GM08714 (cell line): ENCODE measurements around the gene ATP5PF.
"Not testable (repeated sequence)": the region's sequence is repeated elsewhere in the genome, so short reads cannot be mapped to it uniquely, and the experiment has no call there.

Experiments
- H3K4me3 ChIP-seq: fragments of 200-500 bp; sonication (Bioruptor generic); 2 replicates; pipeline ENCODE4 v1.5.1; 2014; ENCODE audit warnings: mild to moderate bottlenecking, low read length, inconsistent platforms
- ZNF274 ChIP-seq: IDR thresholded peaks from 2 replicates; pipeline ENCODE4 v1.6.1; 2012; ENCODE audit warnings: mild to moderate bottlenecking, low read depth, low read length

Gene ATP5PF

DNA sequence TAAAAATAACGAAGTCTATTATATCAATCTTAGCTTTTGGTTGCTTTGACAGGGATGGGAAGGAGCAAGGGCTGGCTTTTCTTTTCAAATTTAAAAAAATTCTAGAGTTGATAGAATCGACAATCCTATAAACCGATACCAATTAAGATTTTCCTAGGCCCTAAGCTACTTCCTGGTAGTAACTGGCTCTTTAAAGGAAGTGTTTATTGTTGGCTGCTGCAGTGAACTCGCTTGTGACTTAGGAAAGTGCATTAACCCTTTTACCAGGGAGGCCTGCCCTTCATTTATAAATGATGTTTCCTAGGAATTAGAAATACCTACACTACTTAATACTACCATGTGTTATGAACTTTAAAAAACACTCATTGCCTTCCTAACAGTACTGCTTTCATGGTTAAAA, 33.2 kb downstream of the ATP5PF start:
- no peak overlapping the region for H3K4me3 ChIP-seq
- no peak for TF ChIP-seq ZNF274

DNA sequence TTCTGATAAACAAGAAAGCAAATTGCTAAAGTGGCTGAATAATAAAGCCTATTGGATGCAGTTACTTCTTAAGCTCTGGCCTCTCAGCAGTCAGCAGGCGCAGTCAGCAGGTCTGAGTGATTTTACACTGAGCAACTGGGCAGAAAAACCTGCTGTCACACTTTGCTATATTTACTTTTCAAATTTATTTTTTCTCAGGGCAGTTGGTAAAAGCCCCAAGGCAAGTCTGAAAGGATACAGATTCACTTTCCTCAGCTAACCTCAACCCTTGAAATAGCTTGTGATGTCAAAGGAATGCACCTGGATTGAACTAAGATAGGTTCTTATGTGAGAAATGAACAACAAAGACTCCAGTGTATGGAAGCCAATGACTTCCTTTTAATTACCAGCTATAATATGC, 34.0 kb downstream of the ATP5PF start:
- no peak overlapping the region for H3K4me3 ChIP-seq
- TF ChIP-seq ZNF274: no peak

DNA sequence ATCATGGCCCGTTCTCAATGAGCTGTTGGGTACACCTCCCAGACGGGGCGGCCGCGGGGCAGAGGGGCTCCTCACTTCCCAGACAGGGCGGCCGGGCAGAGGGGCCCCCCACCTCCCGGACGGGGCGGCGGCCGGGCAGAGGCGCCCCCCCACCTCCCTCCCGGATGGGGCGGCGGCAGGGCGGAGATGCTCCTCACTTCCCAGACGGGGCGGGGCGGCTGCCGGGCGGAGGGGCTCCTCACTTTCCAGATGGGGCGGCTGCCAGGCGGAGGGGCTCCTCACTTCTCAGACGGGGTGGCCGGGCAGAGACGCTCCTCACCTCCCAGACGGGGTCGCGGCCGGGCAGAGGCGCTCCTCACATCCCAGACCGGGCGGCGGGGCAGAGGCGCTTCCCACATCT, 39.2 kb downstream of the ATP5PF start:
- not testable (repeated sequence) for H3K4me3 ChIP-seq

DNA sequence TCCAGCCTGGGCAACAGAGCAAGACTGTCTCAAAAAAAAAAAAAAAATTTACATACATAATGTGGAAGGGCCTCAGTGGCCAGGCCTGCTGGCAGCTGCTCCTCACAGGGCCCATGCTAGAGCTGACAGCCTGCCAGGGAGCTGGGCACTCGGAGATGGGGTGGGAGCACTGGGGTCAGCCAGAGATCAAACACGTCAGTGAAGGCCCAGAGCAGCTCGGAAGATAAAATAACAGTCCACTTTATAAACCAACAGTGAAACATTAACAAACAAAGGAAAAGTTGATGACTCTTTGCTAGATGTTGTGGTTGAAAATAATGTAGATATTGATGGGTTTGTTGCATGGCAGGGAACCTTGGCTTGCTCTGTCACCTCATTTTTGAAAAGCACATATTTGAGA, 42.7 kb downstream of the ATP5PF start:
- TF ChIP-seq ZNF274: no peak
- no peak overlapping the region for H3K4me3 ChIP-seq

DNA sequence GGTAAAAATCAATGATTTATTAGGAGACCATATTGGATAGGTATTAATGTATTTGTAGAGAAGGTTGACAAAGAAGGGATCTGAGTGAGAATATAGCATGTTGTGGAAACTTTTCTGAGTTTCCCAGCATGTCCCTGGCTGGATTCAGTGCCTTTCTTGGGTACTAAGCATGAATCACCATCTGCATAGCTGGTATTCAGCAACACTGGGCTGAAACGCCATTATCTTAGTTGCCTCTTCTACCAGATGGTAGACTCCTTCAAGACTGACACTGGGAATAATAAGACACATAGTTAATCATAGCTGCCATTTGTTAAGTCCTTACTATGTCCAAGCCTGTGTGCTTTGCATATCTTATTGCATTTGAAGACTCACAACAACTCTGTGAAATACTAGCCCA, 45.5 kb downstream of the ATP5PF start:
- TF ChIP-seq ZNF274: no peak
- H3K4me3 ChIP-seq: no peak overlapping the region

DNA sequence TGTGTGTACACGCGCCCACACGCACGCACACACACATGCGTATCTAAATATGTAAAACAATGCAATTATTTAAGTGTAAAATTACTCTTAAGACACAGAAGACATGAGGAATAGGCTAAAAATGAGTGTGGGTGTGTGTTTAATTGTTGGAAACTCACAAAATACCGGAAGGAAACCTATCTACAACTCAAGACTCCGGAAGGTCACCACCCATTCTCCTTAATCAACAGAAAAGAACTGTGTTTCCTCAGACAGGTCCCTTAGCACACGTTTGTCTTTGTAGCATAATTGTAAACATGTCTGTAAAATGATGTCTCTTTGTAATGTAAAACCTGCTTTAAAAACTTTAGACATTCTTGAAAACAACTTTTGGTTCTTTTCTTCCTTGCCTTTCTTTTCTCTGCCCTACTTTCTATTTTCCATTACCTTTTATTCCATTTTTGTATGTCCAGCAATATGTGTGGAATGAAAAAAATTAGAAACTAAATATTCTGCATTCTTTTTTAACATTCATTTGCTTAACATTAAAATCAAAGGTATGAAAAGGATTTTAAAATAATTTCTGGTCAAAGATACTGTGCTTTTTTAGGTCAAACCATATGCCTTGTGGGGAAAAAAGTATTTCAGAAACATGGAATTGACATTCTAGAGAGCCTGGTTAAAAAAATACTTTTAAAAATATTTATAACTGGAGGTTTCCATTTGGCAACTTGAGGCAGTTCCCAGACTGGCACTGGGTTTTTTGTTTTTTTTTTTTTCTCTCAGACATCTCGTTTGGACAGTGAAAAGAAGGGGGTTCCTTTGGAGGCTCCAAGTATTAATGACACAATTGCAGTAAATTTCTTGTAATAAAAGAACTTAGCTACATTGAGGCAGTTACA, 46.2 kb downstream of the ATP5PF start:
- no peak overlapping the region for H3K4me3 ChIP-seq
- no peak for TF ChIP-seq ZNF274

DNA sequence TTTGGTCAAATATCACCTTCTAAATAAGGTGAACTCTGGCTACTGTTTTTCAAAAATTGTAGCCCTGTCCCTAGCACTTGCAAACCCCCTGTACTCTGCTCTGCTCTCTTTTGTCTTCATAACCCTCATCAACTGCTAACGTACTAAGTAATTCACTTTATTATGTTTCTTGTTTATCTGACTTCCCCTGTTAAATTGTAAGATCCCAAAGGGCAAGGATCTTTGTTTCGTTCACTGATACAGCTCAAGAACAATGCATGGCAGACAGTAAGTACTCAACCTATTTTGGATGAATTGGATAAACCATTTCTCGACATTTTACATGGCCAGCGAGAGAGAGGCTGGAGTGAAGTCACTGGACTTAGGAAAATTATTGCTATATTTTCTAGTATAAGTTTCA, 46.9 kb downstream of the ATP5PF start:
- no peak for TF ChIP-seq ZNF274
- H3K4me3 ChIP-seq: no peak overlapping the region

DNA sequence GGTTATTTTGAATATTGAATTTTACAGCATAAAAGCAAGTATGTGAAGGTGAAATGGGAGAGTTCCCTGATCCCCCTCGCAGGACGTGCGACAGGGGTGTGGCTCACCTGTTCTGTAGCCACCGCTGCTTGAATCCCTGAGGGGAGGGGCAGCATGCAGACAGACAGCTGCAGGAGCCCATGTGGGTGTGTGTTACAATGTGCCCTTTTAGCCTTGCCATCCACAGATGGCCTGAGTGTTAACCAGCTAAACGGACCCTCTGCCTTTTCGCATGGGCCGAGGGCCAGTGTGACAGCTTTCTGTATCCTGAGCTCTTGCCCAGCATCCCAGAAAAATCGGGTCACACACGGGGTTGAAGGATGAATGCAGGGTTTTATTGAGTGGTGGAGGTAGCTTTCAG, 52.3 kb downstream of the ATP5PF start:
- no peak overlapping the region for H3K4me3 ChIP-seq
- TF ChIP-seq ZNF274: no peak

DNA sequence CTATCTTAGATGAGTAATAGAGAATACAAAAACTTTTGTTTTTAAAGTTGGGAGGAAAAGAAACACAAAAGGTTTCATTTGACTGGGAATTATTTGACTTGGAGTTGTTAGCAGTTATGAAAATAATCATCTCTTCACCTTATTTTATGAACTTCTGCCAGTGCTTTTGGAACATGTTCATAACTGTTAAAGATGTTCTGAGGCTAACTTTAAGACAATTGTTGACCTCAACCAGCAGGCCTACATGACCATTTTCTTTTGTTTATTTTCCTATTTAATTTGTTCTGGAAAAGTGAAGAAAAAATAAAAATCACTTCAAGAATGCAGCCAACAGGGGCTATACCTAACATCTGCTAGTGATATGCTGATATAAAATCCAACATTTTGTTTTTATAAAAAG, 58.3 kb downstream of the ATP5PF start:
- H3K4me3 ChIP-seq: no peak overlapping the region
- TF ChIP-seq ZNF274: no peak
